ENCODE results near the gene MAP3K9.

MAP3K9 gene

DNA sequence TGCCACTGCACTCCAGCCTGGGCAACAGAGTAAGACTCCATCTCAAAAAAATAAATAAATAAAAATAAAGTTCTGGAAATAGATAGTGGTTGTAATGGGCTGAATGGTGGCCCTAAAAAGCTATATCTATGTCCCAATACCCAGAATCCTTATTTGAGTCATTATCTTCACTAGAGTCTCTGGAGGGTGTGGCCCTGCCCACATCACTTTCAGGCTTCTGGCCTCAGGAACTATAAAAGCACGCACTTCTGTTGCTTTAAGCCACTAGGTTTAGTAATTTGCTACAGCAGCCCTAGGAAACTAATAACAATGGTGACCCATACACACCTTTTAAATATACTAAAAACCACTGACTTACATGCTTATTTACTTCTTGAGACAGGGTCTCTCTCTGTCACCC lies 49.9 kb downstream of the MAP3K9 start:
- no peak for DNase-seq (ENCODE audit: low read depth)
- TF ChIP-seq, protein P1, sequence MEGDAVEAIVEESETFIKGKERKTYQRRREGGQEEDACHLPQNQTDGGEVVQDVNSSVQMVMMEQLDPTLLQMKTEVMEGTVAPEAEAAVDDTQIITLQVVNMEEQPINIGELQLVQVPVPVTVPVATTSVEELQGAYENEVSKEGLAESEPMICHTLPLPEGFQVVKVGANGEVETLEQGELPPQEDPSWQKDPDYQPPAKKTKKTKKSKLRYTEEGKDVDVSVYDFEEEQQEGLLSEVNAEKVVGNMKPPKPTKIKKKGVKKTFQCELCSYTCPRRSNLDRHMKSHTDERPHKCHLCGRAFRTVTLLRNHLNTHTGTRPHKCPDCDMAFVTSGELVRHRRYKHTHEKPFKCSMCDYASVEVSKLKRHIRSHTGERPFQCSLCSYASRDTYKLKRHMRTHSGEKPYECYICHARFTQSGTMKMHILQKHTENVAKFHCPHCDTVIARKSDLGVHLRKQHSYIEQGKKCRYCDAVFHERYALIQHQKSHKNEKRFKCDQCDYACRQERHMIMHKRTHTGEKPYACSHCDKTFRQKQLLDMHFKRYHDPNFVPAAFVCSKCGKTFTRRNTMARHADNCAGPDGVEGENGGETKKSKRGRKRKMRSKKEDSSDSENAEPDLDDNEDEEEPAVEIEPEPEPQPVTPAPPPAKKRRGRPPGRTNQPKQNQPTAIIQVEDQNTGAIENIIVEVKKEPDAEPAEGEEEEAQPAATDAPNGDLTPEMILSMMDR (IDR thresholded peaks at IDR 0.05; ENCODE audit: low read depth, low read length, missing control alignments) = no peak

DNA sequence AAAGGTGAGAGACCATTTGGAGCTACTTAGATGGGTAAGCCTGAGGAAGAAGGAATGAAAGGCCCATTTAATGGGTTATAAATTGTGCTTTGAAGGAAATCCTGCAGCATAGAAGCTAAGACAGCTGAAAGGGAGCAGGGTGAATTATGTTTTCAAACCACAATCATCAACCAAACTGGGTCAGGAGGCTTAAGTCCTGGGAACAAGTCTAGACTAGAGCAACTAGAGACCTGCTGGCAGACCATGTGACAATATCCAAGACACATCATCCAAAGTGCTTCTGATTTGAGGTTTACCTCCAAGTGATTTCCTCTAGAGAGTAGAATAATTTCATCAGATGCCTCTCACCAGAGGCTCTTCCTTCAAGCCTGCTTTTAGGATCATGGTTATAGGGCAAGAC lies 53.7 kb downstream of the MAP3K9 start:
- no peak for DNase-seq (ENCODE audit: low read depth)
- TF ChIP-seq, protein P1 (IDR thresholded peaks at IDR 0.05; ENCODE audit: low read depth, low read length, missing control alignments) = no peak
- in situ Hi-C loops (cut with HindIII; ENCODE audit: low sequenced_read_pairs) = no loop called here
- no peak overlapping the region for H3K4me3 ChIP-seq (ENCODE audit: low read depth, low read length)

More for the DNA sequence above, 49.9 kb downstream of the MAP3K9 start:
- H3K4me3 ChIP-seq (ENCODE audit: low read depth, low read length) = no peak overlapping the region
- in situ Hi-C loops (cut with HindIII; ENCODE audit: low sequenced_read_pairs) = no loop called here

DNA sequence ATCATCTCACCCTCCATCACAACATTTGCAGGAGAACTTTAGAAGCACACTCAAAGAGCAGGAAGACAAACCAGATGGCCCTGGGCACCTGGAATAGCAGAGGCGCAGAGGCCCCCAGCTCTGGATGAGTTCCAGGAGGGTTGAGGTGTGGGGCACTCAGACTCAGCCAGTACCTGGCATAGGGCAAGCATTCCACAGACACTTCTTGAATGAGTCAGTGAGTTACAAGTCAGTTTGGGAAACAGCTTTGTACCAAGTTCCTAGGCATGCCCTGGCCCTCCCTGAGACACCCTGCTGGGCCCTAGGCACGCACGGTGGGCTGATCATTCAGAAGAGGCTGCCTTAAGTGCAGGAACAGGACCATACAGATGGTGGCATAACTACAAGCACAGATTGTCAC lies 54.3 kb downstream of the MAP3K9 start:
- no peak overlapping the region for H3K4me3 ChIP-seq (ENCODE audit: low read depth, low read length)
- in situ Hi-C loops (cut with HindIII; ENCODE audit: low sequenced_read_pairs) = no loop called here
- TF ChIP-seq, protein P1 (IDR thresholded peaks at IDR 0.05; ENCODE audit: low read depth, low read length, missing control alignments) = no peak
- DNase-seq (ENCODE audit: low read depth) = peak; percentile 38

DNA sequence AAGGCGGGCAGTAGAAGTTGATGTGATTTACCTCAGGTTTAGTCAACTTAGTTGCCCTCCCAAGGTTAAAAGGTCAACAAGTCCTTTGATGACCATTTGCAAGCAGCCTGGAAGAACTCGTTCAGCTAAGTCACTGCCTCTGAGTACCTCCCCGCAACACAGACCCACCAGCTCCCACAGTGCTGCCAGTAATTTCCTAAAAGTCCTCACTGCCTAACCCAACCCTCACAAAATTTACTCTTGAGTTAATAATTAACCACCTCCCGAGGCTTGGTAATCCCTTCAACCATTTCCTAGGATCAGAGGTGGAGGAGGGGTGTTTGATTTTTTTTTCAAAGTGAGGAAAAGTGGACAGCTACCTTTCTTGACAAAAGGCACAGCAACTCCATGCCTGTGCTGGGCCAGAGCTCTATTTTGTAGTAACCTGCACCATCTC lies 55.8 kb downstream of the MAP3K9 start:
- TF ChIP-seq, protein P1 (IDR thresholded peaks at IDR 0.05; ENCODE audit: low read depth, low read length, missing control alignments) = no peak
- DNase-seq (ENCODE audit: low read depth) = no peak
- in situ Hi-C loops (cut with HindIII; ENCODE audit: low sequenced_read_pairs) = no loop called here
- H3K4me3 ChIP-seq (ENCODE audit: low read depth, low read length) = no peak overlapping the region

DNA sequence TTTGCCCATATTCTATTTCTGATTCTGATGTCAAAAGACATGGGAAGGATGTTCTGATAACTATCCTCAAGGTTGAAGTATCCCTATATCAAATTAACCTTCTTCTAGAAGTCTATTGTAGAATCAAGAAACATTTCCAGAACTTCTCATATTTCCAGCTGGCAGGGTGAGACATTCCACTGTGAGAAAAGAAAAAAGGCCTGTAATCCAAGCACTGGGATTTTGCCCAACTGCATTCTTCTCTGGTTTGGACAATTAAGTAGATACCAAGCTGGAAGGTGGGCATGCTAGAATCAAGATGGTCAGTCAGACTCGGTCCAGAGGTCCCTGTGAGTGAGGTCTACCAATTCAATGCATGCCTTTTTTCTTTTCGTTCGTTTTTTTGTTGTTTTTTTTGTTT lies 60.9 kb downstream of the MAP3K9 start:
- in situ Hi-C loops (cut with HindIII; ENCODE audit: low sequenced_read_pairs) = no loop called here
- DNase-seq (ENCODE audit: low read depth) = peak; percentile 33
- TF ChIP-seq, protein P1 (IDR thresholded peaks at IDR 0.05; ENCODE audit: low read depth, low read length, missing control alignments) = no peak
- no peak overlapping the region for H3K4me3 ChIP-seq (ENCODE audit: low read depth, low read length)

DNA sequence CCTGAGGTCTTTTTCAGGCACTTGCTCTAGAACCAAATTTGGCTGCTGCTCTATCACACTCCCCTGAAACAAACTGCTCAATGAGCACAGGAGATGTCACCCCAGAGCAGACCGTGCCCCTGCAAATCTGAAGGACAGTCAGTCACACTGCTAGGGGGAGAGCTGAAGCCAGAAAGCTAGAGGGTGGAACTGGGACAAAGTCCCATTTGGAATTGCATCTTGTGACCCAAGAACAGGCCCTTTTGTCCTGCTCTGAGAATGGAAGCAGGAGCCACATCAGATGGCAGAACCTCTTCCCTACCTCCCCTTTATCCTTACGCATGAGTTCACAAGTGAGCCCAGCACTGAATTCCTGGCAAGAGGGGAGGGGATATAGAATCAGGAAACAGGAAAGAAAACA lies 64.7 kb downstream of the MAP3K9 start:
- TF ChIP-seq, protein P1 (IDR thresholded peaks at IDR 0.05; ENCODE audit: low read depth, low read length, missing control alignments) = no peak
- DNase-seq (ENCODE audit: low read depth) = no peak
- H3K4me3 ChIP-seq (ENCODE audit: low read depth, low read length) = no peak overlapping the region
- in situ Hi-C loops (cut with HindIII; ENCODE audit: low sequenced_read_pairs) = no loop called here

DNA sequence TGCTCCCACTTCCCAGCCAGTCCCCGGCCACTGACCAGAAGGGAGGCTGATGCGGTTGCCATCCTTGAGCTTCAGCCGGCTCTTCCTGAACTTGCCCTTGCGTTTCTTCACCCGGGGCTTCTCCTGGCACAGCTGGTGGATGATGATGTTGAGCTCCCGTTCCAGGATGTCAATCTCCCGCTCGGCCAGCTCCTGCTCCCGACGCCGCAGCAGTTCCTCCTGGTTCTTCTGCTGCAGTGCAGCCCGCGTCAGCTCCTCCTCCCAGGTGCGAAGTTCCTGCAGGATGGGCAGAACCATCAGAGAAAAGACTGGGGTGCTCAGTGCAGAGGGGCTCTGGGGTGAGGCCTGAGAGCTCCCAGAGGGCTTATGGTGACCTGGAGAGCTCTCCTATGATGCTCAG lies 67.0 kb downstream of the MAP3K9 start:
- no peak overlapping the region for H3K4me3 ChIP-seq (ENCODE audit: low read depth, low read length)
- in situ Hi-C loops (cut with HindIII; ENCODE audit: low sequenced_read_pairs) = no loop called here
- TF ChIP-seq, protein P1 (IDR thresholded peaks at IDR 0.05; ENCODE audit: low read depth, low read length, missing control alignments) = no peak
- DNase-seq (ENCODE audit: low read depth) = no peak

Measured in astrocyte of the cerebellum (primary cell).